ENCODE data around the gene PPP1R12C.
"Not testable (repeated sequence)": the region's sequence is repeated elsewhere in the genome, so short reads cannot be mapped to it uniquely, and the experiment has no call there.

The PPP1R12C gene

GRCh38 chr19:55116859-55117662 lies at the start of gene PPP1R12C:
Gene PPP1R12C (minus strand): TSS chr19:55117637. CDS start chr19:55117543, 94 bp downstream.
- Mint-ChIP-seq H3K4me1 (peaks cover 42% of the 10 kb centered on the region), H3K4me3 (peak within 1 kb of the TSS; percentile 89), H3K27ac (peak within 1 kb of the TSS; percentile 87), H3K9me3 (no peaks in the 10 kb centered on the region), H3K27me3 (no peaks in the 10 kb centered on the region), H3K36me3 (peaks cover 6% of the 10 kb centered on the region)
- ATAC-seq = peak; percentile 40

GRCh38 chr19:55166530-55167268 lies 49.3 kb upstream of the PPP1R12C start, which contains the start of gene DNAAF3:
Gene DNAAF3 (minus strand): TSS chr19:55166613. CDS start chr19:55166413, 200 bp downstream.
- Mint-ChIP-seq H3K27ac (peak within 1 kb of the TSS; percentile 8), H3K9me3 (peaks cover 8% of the 10 kb centered on the region), H3K4me1 (peaks cover 11% of the 10 kb centered on the region), H3K4me3 (peak within 1 kb of the TSS; percentile 59), H3K27me3 (peaks cover 66% of the 10 kb centered on the region), H3K36me3 (peaks cover under 1% of the 10 kb centered on the region)
- peak; percentile 83 for ATAC-seq

- peak overlapping the region; percentile 8 for H3K27ac Mint-ChIP-seq
- no peaks in the 10 kb centered on the region for H3K36me3 Mint-ChIP-seq
Measured at GRCh38 chr19:55165952-55166529, 48.6 kb upstream of the PPP1R12C start.

GRCh38 chr19:55161571-55162322 lies 44.3 kb upstream of the PPP1R12C start:
- Mint-ChIP-seq H3K4me1 (peaks cover 15% of the 10 kb centered on the region), H3K36me3 (no peaks in the 10 kb centered on the region), H3K27ac (no peak overlapping the region), H3K4me3 (no peak overlapping the region), H3K27me3 (peaks cover 60% of the 10 kb centered on the region), H3K9me3 (peaks cover 4% of the 10 kb centered on the region)
- no peak for ATAC-seq

More at GRCh38 chr19:55165952-55166529, 48.6 kb upstream of the PPP1R12C start:
- peak overlapping the region; percentile 59 for H3K4me3 Mint-ChIP-seq
- peaks cover 8% of the 10 kb centered on the region for H3K9me3 Mint-ChIP-seq
- peaks cover 11% of the 10 kb centered on the region for H3K4me1 Mint-ChIP-seq
- peaks cover 59% of the 10 kb centered on the region for H3K27me3 Mint-ChIP-seq
- ATAC-seq = peak; percentile 52

DNA sequence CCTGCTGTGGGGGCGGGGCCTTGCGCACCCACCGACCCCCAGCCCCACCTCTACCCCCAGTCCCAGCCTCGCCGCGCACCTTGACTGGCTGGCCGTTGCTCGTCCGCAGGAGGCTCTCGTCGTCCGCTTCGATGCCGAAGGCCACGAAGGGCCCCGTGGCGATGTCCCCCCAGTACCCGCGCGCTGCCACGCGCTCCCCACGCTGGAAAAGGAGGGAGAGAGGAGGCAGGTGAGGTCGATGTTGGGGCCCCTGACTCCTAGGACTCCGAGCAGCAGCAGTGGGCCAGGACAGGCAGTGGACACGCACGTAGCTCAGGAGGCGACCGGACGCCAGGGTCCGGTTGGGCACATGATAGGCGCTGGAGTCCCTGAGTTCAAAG lies 43.5 kb upstream of the PPP1R12C start:
- Mint-ChIP-seq H3K4me1 (peaks cover 14% of the 10 kb centered on the region), H3K9me3 (no peaks in the 10 kb centered on the region), H3K27ac (no peak overlapping the region), H3K27me3 (peaks cover 60% of the 10 kb centered on the region), H3K36me3 (no peaks in the 10 kb centered on the region), H3K4me3 (no peak overlapping the region)
- peak; percentile 15 for ATAC-seq

DNA sequence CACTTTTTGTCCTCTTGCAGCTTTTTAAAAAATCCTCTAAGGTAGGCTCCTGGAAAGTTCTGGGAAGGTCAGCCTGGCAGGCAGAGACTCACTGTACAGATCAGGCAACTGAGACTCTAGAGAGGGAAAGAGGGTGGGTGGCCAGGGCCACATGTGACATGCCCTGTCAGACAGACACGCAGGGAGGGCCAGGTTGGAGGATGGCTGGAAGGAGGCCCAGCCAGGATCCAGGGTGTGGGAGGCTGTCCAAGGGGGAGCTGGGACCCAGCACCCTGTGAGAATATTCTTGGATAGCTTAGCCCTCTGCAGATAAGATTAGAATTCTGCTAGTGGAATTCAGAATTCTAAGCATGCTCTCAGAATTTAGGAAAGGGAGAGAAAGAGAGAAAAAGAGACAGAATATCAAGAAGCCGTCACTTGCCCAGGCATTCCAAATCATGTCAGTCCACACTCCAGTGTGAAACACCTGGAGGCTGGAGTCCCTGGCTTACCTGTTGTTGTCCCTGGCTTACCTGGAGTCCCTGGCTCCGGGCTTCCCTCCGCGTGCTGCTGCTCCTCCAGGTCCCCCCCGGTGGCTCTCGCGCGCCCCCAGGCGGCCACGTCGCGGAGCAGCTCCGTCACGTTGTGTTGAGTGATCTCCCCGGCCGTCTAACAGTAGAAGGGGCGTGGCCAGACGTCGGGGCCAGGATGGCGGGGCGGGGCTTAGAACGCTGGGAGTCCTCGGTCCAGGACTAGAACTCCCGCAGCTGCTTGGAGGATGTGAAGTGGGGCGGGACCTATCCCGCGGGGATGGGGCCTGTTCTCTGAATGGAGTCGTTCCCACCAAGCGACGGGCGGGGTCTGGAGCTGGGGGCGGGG lies 42.9 kb upstream of the PPP1R12C start:
- Mint-ChIP-seq H3K4me3 (no peak overlapping the region), H3K27ac (no peak overlapping the region), H3K4me1 (peaks cover 14% of the 10 kb centered on the region), H3K36me3 (no peaks in the 10 kb centered on the region), H3K27me3 (peaks cover 55% of the 10 kb centered on the region), H3K9me3 (no peaks in the 10 kb centered on the region)
- ATAC-seq = peak; percentile 80

DNA sequence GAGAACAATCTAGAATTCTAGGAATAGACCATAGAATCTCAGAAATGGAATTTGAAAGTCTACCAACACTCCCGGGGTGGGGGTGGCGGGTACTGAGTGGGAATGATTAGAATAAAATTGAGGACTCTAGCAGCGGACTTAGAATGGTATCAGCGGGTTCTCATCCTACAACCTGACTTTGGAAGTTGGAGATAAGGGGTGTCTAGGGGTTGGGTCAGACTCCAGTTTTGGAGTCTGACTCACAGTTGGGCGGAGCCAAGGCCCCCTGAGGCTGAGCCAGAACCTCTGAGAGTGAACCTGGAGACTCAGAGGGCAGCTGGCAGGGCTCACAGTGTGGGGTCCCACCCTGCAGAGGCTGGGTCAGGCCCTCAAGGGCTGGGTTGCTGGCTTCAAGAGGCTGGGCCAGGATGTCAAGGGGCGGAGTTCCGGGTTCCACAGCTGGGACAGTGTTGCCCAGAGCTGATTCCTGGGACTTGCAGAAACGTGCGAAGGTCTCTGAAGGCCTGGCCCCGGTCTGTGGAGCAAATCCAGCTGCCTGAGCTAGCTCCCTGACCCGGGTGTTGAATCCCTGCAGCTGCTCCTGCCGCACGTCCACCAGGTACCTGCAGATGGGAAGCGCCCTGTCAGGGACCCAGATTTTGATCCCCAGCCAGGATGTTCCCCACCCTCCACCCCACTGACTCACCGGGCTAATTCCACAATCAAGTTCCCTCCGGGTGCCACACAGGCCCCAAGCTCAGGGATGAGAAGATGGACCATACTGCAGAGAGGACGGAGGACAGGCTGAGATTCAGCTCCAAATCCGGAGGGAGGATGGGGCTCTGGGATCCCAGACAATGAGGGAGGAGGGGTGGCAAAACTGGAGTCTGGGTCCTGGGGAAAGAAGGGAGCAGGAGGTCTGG lies 41.7 kb upstream of the PPP1R12C start:
- H3K4me1 Mint-ChIP-seq = peaks cover 15% of the 10 kb centered on the region
- peaks cover 58% of the 10 kb centered on the region for H3K27me3 Mint-ChIP-seq
- H3K36me3 Mint-ChIP-seq = no peaks in the 10 kb centered on the region
- no peak overlapping the region for H3K27ac Mint-ChIP-seq
- no peaks in the 10 kb centered on the region for H3K9me3 Mint-ChIP-seq
- no peak overlapping the region for H3K4me3 Mint-ChIP-seq
- no peak for ATAC-seq

GRCh38 chr19:55158423-55158822 lies 41.0 kb upstream of the PPP1R12C start:
- no peak overlapping the region for H3K4me3 Mint-ChIP-seq
- H3K9me3 Mint-ChIP-seq = no peaks in the 10 kb centered on the region
- no peak for ATAC-seq
- no peak overlapping the region for H3K27ac Mint-ChIP-seq
- peaks cover 60% of the 10 kb centered on the region for H3K27me3 Mint-ChIP-seq
- H3K4me1 Mint-ChIP-seq = peaks cover 22% of the 10 kb centered on the region
- no peaks in the 10 kb centered on the region for H3K36me3 Mint-ChIP-seq

DNA sequence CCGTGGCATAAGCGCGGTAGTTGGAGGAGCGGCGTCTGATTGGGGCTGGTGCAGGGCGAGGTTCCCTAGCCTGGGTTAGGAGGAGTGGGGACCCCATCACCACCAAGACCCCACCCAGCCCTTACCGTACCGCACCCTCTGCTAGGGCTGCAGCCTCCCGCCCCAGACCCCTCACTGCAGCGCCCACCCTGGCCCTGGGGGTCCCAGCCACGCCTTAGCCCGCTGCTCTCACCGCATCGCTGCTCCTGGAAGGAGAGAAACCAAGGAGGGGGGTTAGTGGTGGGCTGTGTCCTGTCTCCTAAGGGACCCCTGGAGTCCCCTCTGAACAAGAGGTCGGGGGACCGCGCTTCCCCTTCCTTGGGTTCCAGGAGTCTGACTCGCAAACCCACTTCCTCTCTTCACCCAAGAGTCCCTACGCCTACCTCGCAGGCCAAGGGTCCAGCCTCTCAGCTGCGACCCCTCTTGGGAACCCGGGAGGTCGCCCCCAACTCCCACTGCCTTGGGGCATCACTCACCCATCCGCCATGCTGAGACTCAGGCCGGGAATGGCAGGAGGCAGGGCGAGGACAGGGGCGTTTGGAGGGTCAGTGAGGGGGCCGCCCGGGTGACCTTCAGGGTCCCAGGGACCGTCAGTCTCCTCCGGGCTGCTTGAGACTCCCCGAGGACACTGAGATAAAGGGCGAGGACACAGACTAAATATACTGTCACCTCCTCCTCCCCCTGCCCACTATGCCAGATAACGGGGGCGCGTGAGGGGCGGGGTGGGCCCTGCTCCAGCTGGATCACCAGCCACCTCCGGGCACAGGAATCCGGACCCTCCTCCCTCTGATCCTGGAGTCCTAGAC lies 39.8 kb upstream of the PPP1R12C start, which contains the start of gene TNNI3:
TSS of gene TNNI3 (minus strand) at position 669 of the 845 bp plus-strand sequence. CDS start at position 526, 143 bp downstream.
- no peak for ATAC-seq
- Mint-ChIP-seq H3K9me3 (peaks cover 1% of the 10 kb centered on the region), H3K4me3 (no peak within 1 kb of the TSS), H3K27me3 (peaks cover 60% of the 10 kb centered on the region), H3K27ac (no peak within 1 kb of the TSS), H3K36me3 (no peaks in the 10 kb centered on the region), H3K4me1 (peaks cover 23% of the 10 kb centered on the region)

- Mint-ChIP-seq H3K9me3 (peaks cover 7% of the 10 kb centered on the region), H3K36me3 (no peaks in the 10 kb centered on the region), H3K4me1 (peaks cover 30% of the 10 kb centered on the region), H3K27me3 (peaks cover 60% of the 10 kb centered on the region), H3K27ac (no peak overlapping the region), H3K4me3 (no peak overlapping the region)
- ATAC-seq = no peak
Measured at GRCh38 chr19:55156202-55157063, 39.0 kb upstream of the PPP1R12C start.

GRCh38 chr19:55155784-55156183 lies 38.3 kb upstream of the PPP1R12C start:
- ATAC-seq, H3K9me3 Mint-ChIP-seq, H3K4me3 Mint-ChIP-seq, H3K27ac Mint-ChIP-seq, H3K36me3 Mint-ChIP-seq: not testable (repeated sequence)
- peaks cover 60% of the 10 kb centered on the region for H3K27me3 Mint-ChIP-seq
- peaks cover 30% of the 10 kb centered on the region for H3K4me1 Mint-ChIP-seq

Measured in stimulated activated memory B cell treated with anti-CD40 and anti-IgM and Interleukin-4, amounts not matched to agents 10 μg/mL and 1 μg/mL and 100 μg/mL, for 72 hours (primary cell).